HG03457 (cell line): Measurements from ENCODE around the gene PRRC2C.
"Not testable (repeated sequence)": the region's sequence is repeated elsewhere in the genome, so short reads cannot be mapped to it uniquely, and the experiment has no call there.

ENCODE experiments used
- ATAC-seq: cut with Tn5 transposase; IDR thresholded peaks from one replicate; pipeline ENCODE4 v1.9.1; 2021; ENCODE audit warnings: moderate number of reproducible peaks; ENCODE audit not compliant: unreplicated experiment

PRRC2C gene

DNA sequence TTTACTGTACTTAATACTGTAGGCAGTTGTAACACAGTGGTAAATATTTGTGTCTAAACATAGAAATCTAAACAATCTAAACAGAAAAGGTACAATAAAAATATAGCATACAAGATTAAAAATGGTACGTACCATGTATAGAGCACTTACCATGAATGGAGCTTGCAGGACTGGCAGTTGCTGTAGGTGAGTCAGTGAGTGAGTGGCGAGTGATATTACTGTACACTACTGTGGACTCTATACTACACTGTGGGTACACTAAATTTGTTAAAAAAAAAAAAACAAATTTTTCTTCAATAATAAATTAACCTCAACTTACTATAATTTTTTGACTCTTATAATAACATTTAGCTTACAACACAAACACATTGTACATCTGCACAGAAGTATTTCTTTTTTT, 97.3 kb downstream of the PRRC2C start:
- no peak for ATAC-seq

DNA sequence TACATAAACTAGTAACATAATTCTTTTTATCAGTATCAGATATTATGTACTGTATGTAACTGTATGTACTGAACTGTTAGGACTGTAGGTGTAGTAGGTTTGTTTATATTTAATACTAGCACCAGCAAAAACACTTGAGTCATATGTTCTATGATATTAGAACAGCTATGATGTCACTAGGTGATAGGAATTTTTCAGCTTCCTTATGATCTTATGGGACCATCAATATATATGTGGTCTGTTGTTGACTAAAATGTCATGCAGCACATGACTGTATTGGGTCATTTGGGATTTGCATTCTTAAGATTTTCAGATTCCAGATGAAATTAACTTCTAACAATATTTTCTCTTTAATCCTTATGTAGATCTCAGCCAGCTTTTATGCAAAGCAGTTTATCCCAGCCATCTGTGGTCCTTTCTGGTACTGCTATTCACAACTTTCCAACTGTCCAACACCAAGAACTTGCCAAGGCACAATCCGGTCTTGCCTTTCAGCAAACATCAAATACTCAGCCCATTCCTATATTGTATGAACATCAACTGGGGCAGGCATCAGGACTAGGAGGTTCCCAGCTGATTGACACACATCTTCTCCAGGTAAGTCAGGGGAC, 98.4 kb downstream of the PRRC2C start:
- no peak for ATAC-seq

DNA sequence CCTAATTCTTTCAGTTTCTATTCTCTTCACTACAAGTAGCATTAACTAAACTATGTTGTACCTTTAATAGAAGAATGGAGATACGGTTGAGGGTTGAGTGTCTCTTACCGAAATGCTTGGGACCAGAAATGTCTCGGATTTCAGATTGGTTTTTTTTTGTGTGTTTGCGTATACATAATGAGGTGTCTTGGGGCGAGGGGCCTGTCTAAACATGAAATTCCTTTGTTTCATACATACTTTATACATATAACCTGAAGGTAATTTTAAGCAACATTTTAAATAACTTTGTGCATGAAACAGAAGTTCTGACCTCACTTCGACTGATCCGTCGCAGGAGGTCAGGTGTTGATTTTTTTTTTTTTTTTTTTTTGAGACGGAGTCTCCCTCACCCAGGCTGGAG, 100.4 kb downstream of the PRRC2C start:
- ATAC-seq: no peak

DNA sequence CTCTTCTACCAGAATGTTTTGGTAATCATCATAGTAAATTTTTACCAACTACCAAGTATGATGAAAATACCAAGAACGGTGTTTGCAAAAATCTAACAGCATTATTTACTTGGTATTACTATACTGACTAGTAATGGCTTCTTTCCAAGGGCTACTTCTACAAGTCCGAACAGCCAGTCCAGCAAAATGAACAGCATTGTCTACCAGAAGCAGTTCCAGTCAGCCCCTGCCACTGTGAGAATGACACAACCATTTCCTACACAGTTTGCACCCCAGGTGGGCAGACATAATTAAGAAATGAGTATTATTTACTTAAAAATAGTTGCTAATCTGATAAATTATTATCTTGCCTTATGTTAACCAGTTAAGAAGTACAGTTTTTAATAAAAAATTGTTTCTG, 102.9 kb downstream of the PRRC2C start:
- ATAC-seq: no peak

DNA sequence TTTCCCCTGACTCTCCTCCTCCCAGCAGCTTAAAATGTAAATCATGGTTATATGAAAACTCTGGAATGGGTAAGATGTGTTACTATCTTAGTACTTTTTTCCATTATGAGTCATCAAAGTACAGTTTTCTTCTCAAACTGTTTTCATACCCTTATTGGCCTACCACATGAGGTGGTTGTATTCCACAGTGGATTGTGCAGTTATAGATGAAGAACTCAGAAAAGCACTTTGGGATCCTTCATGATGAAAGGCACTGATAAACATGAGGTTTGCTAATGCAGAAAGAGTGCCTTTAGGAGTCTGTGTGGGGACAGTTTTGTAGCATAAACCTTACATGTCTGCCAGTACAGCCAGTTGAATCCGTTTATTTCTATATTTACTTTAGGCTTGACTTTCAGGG, 104.7 kb downstream of the PRRC2C start:
- ATAC-seq: no peak

DNA sequence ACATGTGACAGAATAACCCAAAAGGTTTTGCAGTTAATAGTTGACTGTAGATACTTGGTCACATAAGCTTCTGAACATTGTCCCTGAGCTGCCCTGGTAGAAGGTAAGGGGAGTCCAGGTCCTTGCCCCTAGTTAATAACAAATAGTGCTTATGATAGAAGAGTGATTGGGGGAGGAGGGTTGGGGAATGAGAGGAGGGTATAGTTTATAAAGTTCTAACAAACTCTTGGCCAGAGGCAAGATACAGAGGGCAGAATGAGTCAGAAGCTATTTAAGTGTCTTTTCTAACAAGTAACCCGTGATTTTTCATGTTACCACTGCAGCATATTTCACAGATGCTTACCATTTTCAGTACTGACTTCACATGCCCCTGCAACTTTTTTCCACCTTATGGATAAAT, 110.0 kb downstream of the PRRC2C start:
- ATAC-seq: no peak

DNA sequence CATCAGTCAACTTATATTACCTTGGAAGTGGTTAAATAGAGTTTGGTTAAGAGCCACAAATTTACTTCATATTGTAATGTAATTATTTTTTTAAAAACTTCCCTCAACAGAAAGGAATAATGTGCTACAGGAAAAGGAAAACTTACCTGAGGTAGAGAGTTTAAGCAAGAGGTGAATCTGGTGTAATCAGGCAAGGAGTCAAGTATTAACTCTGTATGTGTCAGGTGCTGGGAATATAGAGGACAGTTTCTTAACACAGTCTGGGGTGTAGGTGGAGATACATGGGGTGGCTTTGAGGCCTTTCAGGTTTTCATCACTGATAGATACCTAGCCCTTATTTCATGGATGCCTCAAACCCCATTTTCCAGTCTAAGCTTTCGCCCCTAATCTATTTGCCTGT, 110.8 kb downstream of the PRRC2C start:
- ATAC-seq: no peak

DNA sequence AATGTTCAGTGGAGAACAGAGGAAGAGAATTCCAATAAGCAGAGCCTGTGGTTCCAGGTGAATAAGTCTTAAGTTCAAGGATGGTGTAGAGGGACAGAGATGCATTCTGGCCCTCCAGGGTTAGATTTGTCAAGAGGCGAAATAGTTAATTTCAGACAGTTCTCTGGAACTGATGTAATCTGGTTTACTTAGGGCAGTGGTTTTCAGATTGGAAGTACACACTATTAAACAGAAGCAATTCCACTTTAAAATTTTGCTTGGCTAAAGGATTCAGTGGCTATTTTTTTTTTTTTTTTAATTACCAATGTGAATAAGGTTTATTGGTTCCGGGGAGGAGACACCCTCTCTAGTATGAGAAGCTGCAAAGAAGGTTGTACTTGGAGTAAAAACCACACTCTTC, 111.4 kb downstream of the PRRC2C start:
- ATAC-seq: no peak

DNA sequence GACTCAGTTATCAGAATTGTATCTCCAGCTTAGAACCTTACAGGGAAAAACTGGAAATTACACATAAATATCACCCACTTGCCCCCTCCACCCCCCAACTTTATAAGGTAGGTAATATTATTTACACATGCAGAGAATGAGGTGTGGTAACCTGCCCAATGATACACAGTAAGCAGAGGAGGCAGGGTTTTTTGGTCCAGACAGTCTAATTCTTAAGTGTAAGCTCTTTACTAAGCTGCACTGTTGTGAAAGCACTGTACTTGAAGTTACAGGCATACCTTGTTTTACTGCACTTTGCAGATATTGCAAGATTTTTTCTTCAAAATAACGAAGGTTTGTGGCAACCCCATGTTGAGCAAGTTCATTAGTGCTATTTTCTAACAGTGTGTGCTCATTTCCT, 111.9 kb downstream of the PRRC2C start:
- ATAC-seq: no peak

DNA sequence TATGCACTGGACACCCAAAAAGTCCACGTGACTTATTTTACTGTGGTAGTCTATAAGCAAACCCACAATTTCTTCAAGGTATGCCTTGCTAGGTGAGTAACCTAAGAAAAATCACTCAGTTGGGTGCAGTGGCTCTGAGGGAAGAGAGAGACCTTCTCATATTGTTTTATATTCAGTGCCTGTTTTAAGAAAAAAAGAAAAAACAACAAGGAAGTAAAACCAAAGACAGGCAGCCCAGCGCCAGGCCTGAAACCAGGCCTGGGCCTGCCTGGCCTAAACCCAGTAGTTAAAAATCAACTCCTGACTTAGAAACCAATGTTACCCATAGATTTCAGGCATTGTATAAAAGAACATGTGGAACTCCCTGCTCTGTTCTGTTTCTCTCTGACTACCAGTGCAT, 115.0 kb downstream of the PRRC2C start:
- not testable (repeated sequence) for ATAC-seq

DNA sequence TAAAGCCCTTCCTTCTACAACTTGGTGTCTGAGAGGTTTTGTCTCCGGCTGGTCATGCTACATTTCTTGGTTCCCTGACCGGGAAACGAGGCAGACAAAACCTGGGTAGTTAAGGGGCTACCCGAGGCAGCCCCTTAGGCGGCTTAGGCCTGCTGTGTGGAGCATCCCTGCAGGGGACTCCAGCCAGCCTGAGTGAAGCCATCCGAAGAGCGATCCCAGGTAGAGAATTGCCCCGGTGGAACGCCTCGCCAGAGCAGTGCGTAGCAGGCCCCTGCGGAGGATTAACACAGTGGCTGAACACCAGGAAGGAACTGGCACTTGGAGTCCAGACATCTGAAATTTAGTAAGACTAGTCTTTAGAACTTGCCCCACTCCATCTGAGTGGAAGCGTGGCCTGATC, 115.5 kb downstream of the PRRC2C start:
- ATAC-seq: no peak

DNA sequence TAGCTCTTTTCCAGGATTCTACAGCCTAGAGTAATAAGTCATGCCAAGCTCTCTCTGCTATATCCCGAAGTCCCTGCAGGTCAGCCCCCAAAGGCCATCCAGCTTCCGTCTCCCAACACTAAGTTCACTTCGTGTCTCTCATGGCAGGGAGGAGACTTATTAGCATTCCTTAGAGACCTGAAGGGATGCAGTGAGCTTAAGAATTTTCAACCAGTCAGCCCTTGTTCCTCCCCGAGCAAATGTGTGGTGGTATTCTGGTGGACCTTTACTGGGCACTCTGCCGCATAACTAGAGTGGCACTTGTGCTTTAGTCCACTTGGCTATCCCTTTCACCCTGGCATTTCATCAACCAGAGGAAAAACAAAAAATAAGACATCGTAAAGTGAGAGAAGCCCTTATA, 117.7 kb downstream of the PRRC2C start:
- ATAC-seq: not testable (repeated sequence)

DNA sequence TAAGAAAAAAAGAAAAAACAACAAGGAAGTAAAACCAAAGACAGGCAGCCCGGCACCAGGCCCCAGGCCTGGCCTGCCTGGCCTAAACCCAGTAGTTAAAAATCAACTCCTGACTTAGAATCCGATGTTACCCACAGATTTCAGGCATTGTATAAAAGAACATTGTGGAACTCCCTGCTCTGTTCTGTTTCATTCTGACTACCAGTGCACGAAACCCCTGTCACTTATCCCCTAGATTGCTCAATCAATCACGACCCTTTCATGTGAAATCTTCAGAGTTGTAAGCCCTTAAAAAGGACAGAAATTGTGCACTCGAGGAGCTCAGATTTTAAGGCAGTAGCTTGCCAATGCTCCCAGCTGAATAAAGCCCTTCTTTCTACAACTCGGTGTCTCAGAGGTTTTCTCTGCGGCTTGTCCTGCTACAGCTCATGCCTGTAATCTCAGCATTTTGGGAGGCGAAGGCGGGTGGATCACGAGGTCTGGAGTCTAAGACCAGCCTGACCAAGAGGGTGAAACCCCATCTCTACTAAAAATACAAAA, 121.1 kb downstream of the PRRC2C start:
- ATAC-seq: no peak

DNA sequence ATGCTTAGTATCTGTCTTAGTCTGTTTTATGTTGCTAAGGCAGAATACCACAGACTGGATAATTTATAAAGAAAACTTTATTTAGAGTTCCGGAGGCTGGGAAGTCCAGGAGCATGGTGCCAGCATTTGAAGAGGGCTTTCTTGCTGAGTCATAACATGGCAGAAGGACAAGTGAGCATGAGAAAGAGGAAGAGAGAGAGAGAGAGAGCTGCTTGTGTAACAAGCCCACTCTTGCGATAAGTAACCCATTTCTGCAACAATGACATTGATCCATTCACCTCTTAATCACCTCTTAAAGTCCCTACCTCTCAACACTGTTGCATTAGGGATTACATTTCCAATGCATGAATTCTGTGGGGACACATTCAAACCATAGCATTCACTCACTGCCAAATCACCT, 125.1 kb downstream of the PRRC2C start:
- no peak for ATAC-seq

DNA sequence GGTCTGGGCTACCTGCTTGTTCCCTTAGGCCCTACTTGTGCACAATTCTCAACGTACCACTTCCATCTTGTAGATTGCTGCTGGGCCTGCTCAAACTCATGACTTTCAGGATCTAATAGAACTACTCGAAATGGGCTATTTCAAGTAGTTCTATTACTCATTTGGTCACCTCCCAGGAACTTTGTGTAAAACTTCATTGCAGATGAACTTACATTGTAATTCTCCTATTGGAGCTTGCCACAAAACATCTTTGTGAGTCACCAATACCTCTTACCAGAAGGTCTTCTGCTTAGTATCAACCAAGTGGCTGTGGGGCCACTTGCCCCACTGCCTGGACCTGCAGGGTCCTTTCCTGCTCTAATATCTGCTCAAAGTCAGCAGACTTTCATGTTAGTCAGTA, 126.0 kb downstream of the PRRC2C start:
- no peak for ATAC-seq

DNA sequence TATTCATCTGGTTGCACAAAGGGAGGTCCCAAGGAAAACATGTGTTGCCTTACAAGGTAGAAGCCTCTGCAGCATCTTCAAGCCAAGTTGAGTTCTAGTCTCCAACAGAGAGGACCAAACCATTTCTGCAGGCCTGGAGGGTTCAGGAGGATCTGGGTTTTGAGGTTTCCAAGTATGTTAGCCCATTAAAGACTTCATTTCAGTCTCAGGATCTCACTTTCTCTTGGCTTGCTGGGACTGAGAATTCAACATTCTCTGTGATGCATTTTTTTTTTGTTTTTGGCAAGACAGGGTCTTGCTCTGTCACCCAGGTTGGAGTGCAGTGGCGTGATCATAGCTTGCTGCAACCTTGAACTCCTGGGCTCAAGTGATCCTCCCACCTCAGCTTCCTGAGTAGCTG, 128.0 kb downstream of the PRRC2C start:
- ATAC-seq: no peak

DNA sequence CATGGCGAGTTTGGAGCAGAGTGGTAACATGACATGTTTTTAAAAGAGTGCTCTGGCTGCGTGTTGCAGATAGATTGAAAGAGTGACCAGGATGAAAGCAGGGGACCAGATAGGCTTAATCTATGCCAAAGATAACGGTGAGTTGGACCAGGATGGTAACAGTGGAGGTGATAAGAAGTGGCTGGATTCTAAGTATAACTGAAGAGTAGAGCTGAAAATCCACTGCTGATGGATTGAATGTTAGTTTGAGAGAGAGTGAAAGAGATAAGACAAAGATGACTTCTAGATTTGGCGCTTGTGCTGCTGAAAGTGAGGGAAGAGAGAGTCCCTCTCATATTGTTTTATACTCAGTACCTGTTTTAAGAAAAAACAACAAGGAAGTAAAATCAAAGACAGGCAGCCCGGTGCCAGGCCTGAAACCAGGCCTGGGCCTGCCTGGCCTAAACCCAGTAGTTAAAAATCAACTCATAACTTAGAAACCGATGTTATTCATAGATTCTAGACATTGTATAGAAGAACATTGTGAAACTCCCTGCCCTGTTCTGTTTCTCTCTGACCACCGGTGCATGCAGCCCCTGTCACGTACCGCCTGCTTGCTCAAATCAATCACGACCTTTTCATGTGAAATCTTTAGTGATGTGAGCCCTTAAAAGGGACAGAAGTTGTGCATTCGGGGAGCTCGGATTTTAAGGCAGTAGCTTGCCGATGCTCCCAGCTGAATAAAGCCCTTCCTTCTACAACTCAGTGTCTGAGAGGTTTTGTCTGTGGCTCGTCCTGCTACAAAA, 130.0 kb downstream of the PRRC2C start:
- ATAC-seq: not testable (repeated sequence)

DNA sequence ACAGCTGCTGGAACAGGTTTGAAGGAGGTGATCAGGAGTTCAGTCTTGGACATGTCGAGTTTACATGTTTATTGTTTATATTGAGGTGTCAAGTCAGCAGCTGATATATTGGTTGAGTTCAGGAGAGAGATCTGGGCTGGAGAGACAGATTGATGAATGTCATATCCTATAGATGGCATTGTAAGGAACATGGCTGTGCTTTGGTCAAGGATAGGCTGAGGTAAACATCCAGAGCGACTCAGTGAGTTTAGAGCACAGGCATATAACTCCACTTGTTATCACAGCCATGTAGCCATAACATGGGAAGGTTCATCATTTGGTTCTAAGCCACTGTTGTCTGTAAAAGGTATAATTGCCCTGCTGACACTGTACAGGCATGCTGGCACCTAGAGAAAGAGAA, 131.3 kb downstream of the PRRC2C start:
- no peak for ATAC-seq

DNA sequence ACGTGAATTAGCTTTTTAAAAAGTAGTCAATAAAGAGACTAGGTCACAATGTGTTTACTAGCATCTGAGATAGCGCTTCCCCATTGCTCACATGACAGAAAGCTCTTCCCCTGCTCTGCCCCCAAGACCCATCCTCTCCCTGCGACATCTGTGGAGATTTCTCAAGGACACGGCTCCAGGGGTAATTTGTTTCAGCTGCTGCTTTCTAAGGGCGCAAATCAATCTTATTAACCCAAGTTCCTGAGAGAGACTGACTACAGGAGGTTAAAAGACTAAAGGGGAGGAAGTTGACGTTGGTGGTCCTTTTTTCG, 136.8 kb downstream of the PRRC2C start, which contains the start of gene MYOCOS:
Gene MYOCOS (plus strand): TSS at position 92 of the 311 bp plus-strand sequence. CDS start 1,641 bp downstream, outside the sequence.
- no peak for ATAC-seq

DNA sequence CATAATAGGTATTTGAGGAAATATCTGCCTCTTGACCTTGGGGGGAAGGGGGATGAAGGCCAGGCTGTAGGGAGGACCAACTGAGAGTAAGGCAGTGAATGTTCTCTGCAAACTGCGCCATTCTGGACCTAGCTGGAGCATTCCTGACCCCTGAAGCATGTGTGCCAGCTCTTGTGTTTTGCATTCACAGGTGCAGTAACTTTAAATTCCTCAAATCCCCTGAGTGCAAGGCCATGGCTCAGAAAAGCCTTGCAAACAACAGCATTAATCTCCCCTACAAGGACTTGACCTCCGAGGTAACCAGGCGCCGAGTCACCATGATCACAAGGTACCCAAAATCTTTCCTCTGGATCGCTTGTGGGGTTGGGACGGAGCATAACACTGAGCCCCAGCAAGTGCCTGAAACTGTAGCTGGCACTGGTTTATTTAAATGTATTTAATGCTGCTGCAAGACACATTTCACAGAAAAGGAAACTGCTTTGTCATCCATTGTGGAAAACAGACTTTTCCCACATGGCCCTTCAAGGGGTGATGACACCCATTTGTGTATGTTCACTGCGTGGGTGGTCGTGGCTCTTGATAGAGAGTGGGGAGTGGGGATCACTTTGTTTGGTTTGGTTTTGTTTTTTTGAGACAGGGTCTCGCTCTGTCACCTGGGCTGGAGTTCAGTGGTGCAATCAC, 138.5 kb downstream of the PRRC2C start:
- no peak for ATAC-seq

DNA sequence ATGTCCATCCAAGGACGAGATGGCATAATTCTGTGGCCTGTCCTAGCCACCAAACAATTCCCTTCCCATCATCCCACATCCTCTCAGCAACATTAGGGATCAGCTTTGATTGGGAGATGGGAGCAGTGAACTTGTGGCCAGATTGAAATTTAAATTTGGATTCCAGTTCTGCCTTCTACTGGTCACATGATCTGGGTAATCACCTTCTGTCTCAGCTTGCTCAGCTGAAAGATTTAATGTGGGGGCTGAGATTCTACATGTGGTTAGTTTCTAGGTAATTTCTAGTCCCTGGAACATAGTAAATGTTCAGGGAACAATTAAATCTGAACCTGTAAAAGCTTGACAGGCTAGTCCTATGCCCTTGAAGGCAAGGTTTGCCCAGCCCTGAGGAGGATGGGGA, 139.9 kb downstream of the PRRC2C start:
- no peak for ATAC-seq

DNA sequence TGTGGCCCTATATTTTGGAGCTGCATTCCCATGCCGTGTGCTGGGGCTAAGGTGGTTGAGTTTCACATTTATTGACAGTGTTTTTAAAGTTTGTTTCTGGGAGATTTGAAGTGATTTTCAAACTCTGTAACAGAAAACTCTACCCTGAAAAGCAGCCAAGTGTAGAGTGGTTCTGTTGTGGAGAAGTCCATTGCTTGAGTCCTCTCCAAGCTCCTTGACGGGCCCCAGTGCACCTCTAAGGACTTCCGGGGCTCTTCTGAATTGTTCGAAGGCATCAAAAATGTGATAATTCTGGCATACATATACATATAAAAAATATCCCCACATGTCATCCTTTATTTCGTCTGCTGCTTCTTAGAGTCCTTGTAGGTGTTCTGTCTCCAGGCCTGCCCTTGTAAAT, 141.7 kb downstream of the PRRC2C start:
- no peak for ATAC-seq
